22Rv1 (cell line): ENCODE data around the gene SYNJ2.

Experiments used
- CTCF ChIP-seq: fragments of 450-650 bp; IDR thresholded peaks from 2 replicates; pipeline ENCODE4 v1.5.1; 2017; ENCODE audit warnings: mild to moderate bottlenecking
- ZFX ChIP-seq: fragments of 450-650 bp; IDR thresholded peaks from 2 replicates; pipeline ENCODE4 v1.6.1; 2017; ENCODE audit warnings: antibody characterized with exemption, borderline replicate concordance

GRCh38 chr6:158143700-158144099 is 162.0 kb downstream of the SYNJ2 start:
- peak; percentile 32; the same call in 1 of the 2 replicates for TF ChIP-seq CTCF
- no peak for TF ChIP-seq ZFX
